Coronary artery (tissue), 2 donors: ENCODE measurements around the gene GM2A.

Source experiments
- DNase-seq: peaks from one replicate; pipeline ENCODE4 v3.0.0-alpha.2; 2017; ENCODE audit warnings: low spot score
- H3K27ac ChIP-seq, 2 donors: fragments of 200-600 bp; sonication (generic); one replicate each; pipeline ENCODE4 v1.5.1; 2016 to 2019
- H3K4me3 ChIP-seq: fragments of 200-600 bp; sonication (generic); 2 replicates; pipeline ENCODE4 v1.5.1; 2016; ENCODE audit warnings: mild to moderate bottlenecking, moderate library complexity
- CTCF ChIP-seq: fragments of 200-600 bp; sonication (generic); IDR thresholded peaks from one replicate; pipeline ENCODE4 v1.5.1; 2019; ENCODE audit warnings: antibody characterized with exemption

The GM2A gene

GRCh38 chr5:151243564-151243963 lies 9.4 kb upstream of the GM2A start:
- Histone ChIP-seq H3K4me3 (no peak overlapping the region), H3K27ac (no peak overlapping the region)
- no peak for TF ChIP-seq CTCF
- DNase-seq = no peak

GRCh38 chr5:151244206-151244605 lies 8.8 kb upstream of the GM2A start:
- H3K27ac ChIP-seq = no peak overlapping the region
- no peak for TF ChIP-seq CTCF
- H3K4me3 ChIP-seq = no peak overlapping the region
- DNase-seq = no peak

- DNase-seq = no peak
- TF ChIP-seq CTCF = no peak
- no peak overlapping the region for H3K4me3 ChIP-seq
- H3K27ac ChIP-seq = no peak overlapping the region
Observed at GRCh38 chr5:151245680-151246219, 7.2 kb upstream of the GM2A start.

- DNase-seq = no peak
- no peak overlapping the region for H3K27ac ChIP-seq
- H3K4me3 ChIP-seq = no peak overlapping the region
- no peak for TF ChIP-seq CTCF
Observed at GRCh38 chr5:151248651-151249050, 4.3 kb upstream of the GM2A start.

- no peak for DNase-seq
- H3K4me3 ChIP-seq = no peak overlapping the region
- no peak overlapping the region for H3K27ac ChIP-seq
- no peak for TF ChIP-seq CTCF
Observed at GRCh38 chr5:151249281-151249680, 3.7 kb upstream of the GM2A start.

GRCh38 chr5:151250346-151251000 lies 2.5 kb upstream of the GM2A start:
- TF ChIP-seq CTCF = no peak
- no peak for DNase-seq
- H3K27ac ChIP-seq = no peak overlapping the region
- no peak overlapping the region for H3K4me3 ChIP-seq

- Histone ChIP-seq H3K4me3 (no peak overlapping the region), H3K27ac (no peak overlapping the region)
- no peak for TF ChIP-seq CTCF
- DNase-seq = no peak
Observed at GRCh38 chr5:151251001-151251551, 1.9 kb upstream of the GM2A start.
